Keratinocyte (primary cell): ENCODE results near the gene CAMSAP1. TPM values are rescaled to one million over a fixed set of nuclear protein-coding genes. Genes with fewer than 3 reads are reported as not detected.

ENCODE experiments used
- DNase-seq: peaks from one replicate; pipeline ENCODE4 v3.0.0-alpha.2; 2011; ENCODE audit warnings: low read depth, missing footprints, low spot score
- FAIRE-seq: peaks from 2 replicates; lab custom pipeline; 2011; peaks lifted over from hg19 to GRCh38; lab: Jason Lieb, UNC
- H2AFZ ChIP-seq: 2 replicates; pipeline ENCODE4 v1.6.0; 2012; ENCODE audit warnings: low read length, control low read depth, inconsistent platforms; ENCODE audit not compliant: control insufficient read depth
- H3K27ac ChIP-seq: 2 replicates; pipeline ENCODE4 v1.5.1; 2011; ENCODE audit warnings: low read length; ENCODE audit not compliant: control insufficient read depth, insufficient read depth
- H3K27me3 ChIP-seq: 3 replicates; pipeline ENCODE4 v1.6.0; 2011; ENCODE audit warnings: low read length; ENCODE audit not compliant: control insufficient read depth, insufficient read depth; ENCODE audit errors: extremely low read depth
- H3K36me3 ChIP-seq, 2 experiments: 2 replicates in 1 of 2; 3 replicates in 1 of 2; pipeline ENCODE4 v1.5.1; 2011; ENCODE audit warnings: low read length in 2 of 2, mild to moderate bottlenecking in 1 of 2; ENCODE audit not compliant: control insufficient read depth in 2 of 2, insufficient read depth in 2 of 2; ENCODE audit errors: extremely low read depth in 1 of 2
- H3K4me1 ChIP-seq: 3 replicates; pipeline ENCODE4 v1.5.1; 2011; ENCODE audit warnings: low read length; ENCODE audit not compliant: control insufficient read depth, insufficient read depth; ENCODE audit errors: extremely low read depth
- H3K4me2 ChIP-seq: 3 replicates; pipeline ENCODE4 v1.6.0; 2011; ENCODE audit warnings: low read depth, low read length; ENCODE audit not compliant: control insufficient read depth, insufficient read depth; ENCODE audit errors: extremely low read depth
- H3K4me3 ChIP-seq, 3 experiments: fragments of 200-600 bp in 1 of 3; sonication (generic) in 1 of 3; 2 replicates in 2 of 3; 3 replicates in 1 of 3; pipeline ENCODE4 v1.5.1; 2011 to 2016; ENCODE audit warnings: low read length in 3 of 3, mild to moderate bottlenecking in 3 of 3, control low read depth in 2 of 3, inconsistent platforms in 1 of 3, low read depth in 1 of 3, mixed read lengths in 1 of 3, mixed run types in 1 of 3, moderate library complexity in 1 of 3; ENCODE audit not compliant: control insufficient read depth in 2 of 3, insufficient read depth in 2 of 3; ENCODE audit errors: extremely low read depth in 1 of 3
- H3K79me2 ChIP-seq: 2 replicates; pipeline ENCODE4 v1.6.0; 2012; ENCODE audit warnings: low read length; ENCODE audit not compliant: control insufficient read depth, insufficient read depth
- H3K9ac ChIP-seq: 3 replicates; pipeline ENCODE4 v1.6.0; 2011; ENCODE audit warnings: low read length; ENCODE audit not compliant: control insufficient read depth, insufficient read depth; ENCODE audit errors: extremely low read depth
- H3K9me1 ChIP-seq: 3 replicates; pipeline ENCODE4 v1.6.0; 2011; ENCODE audit warnings: low read length; ENCODE audit not compliant: control insufficient read depth, insufficient read depth; ENCODE audit errors: extremely low read depth
- H3K9me3 ChIP-seq: 2 replicates; pipeline ENCODE4 v1.5.1; 2012; ENCODE audit warnings: low read depth, low read length; ENCODE audit not compliant: control insufficient read depth
- H4K20me1 ChIP-seq: 3 replicates; pipeline ENCODE4 v1.6.0; 2011; ENCODE audit warnings: low read length; ENCODE audit not compliant: control insufficient read depth, insufficient read depth; ENCODE audit errors: extremely low read depth
- EZH2 ChIP-seq: IDR thresholded peaks from one replicate; pipeline ENCODE4 v1.6.1; 2012; ENCODE audit warnings: inconsistent platforms, mild to moderate bottlenecking, low read length, moderate library complexity
- dilution Hi-C: fragments of 300-500 bp; cut with MboI; formaldehyde crosslinking; loops from one replicate; pipeline ENCODE4 v1.7.0; 2020; ENCODE audit warnings: low sequenced_read_pairs; ENCODE audit not compliant: extremely low pct_ligation_motif_present
- polyA plus RNA-seq, 5 experiments: library from polyadenylated mRNA; depleted of rRNA in 3 of 5; stranded (reverse) in 3 of 5; stranded (forward) in 1 of 5; unstranded in 1 of 5; fragments of >200 nt; gene quantifications; 1 replicate in 1 of 5; 2 replicates in 3 of 5; 3 replicates in 1 of 5; pipeline versions ENCODE4 v1.2.1 to v1.2.3, GENCODE V29; 2011 to 2012; ENCODE audit warnings: missing spikeins in 2 of 5, low read depth in 1 of 5, low replicate concordance in 1 of 5
- TF ChIP-seq, protein P1 (sequence below), 3 experiments: IDR thresholded peaks in 1 of 3; conservative IDR thresholded peaks in 1 of 3; optimal IDR thresholded peaks in 1 of 3; 2 replicates in 2 of 3; 3 replicates in 1 of 3; pipeline versions ENCODE3 to v1.5.1; 2011; ENCODE audit warnings: low read length in 3 of 3, mild to moderate bottlenecking in 3 of 3, moderate library complexity in 2 of 3, control low read depth in 1 of 3, inconsistent platforms in 1 of 3; ENCODE audit not compliant: insufficient read depth in 2 of 3; ENCODE audit errors: extremely low read depth in 1 of 3

CAMSAP1 gene
- polyA plus RNA-seq, 1 donor (not counting 4 experiments of a cell fraction or from before 2014, with no cell fraction given): 8.3 TPM

DNA sequence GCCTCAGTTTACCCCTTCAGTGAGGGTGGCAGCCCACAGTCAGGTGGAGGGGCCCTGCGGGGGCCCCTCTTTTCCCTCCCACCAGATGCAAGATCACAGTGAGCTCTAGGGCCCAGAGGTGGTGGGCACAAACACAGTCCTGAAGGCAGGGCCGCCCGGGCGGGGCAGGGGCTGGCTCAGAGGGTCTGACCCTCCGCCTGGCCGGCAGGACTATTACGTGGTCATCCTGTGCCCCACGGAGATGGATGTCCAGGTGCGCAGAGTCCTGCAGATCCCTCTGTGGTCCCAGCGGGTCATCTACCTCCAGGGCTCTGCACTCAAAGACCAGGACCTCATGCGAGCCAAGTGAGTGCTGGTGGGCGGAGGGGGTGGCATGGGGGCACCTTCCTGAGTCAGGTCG lies 141.9 kb downstream of the CAMSAP1 start:
- H3K79me2 ChIP-seq: no peaks in the 10 kb centered on the region
- H3K27ac ChIP-seq: no peak overlapping the region
- TF ChIP-seq, protein P1, sequence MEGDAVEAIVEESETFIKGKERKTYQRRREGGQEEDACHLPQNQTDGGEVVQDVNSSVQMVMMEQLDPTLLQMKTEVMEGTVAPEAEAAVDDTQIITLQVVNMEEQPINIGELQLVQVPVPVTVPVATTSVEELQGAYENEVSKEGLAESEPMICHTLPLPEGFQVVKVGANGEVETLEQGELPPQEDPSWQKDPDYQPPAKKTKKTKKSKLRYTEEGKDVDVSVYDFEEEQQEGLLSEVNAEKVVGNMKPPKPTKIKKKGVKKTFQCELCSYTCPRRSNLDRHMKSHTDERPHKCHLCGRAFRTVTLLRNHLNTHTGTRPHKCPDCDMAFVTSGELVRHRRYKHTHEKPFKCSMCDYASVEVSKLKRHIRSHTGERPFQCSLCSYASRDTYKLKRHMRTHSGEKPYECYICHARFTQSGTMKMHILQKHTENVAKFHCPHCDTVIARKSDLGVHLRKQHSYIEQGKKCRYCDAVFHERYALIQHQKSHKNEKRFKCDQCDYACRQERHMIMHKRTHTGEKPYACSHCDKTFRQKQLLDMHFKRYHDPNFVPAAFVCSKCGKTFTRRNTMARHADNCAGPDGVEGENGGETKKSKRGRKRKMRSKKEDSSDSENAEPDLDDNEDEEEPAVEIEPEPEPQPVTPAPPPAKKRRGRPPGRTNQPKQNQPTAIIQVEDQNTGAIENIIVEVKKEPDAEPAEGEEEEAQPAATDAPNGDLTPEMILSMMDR (optimal IDR thresholded peaks at IDR 0.05 in 1 of 3, IDR thresholded peaks at IDR 0.05 in 1 of 3, conservative IDR thresholded peaks at IDR 0.05 in 1 of 3; ENCODE audit: extremely low read depth in 1 of 3, insufficient read depth in 2 of 3, low read length in 3 of 3): no peak
- H2AFZ ChIP-seq: no peak overlapping the region
- H3K9me1 ChIP-seq: no peaks in the 10 kb centered on the region
- dilution Hi-C loops: no loop called here
- no peak for DNase-seq
- H3K4me3 ChIP-seq: no peak overlapping the region
- H3K27me3 ChIP-seq: no peaks in the 10 kb centered on the region
- H3K36me3 ChIP-seq: no peaks in the 10 kb centered on the region
- no peaks in the 10 kb centered on the region for H3K4me1 ChIP-seq
- no peak overlapping the region for H3K9ac ChIP-seq
- H3K9me3 ChIP-seq: peaks cover 8% of the 10 kb centered on the region
- H4K20me1 ChIP-seq: no peaks in the 10 kb centered on the region
- no peak for FAIRE-seq
- H3K4me2 ChIP-seq: no peak overlapping the region

DNA sequence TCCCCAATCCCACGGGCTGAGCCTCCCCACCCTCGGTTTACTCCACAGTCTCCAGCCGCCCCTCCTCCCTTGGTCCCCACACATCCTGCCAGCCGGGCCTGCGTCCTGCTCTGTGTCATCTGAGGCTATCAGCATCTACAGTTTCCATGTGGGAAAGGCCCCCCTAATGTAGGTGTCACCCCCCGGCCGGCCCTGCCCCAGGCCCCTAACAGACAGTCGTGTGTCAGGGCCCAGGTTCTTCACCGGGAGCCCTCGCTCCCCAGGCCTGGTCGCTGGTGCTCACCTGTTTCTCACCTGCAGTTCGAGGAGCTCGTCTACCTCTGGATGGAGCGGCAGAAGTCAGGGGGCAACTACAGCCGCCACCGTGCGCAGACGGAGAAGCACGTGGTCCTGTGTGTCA lies 142.6 kb downstream of the CAMSAP1 start:
- DNase-seq (no peak), FAIRE-seq (no peak)
- dilution Hi-C loops: no loop called here
- Histone ChIP-seq H3K9ac (no peak overlapping the region), H3K4me1 (no peaks in the 10 kb centered on the region), H3K9me1 (no peaks in the 10 kb centered on the region), H3K79me2 (no peaks in the 10 kb centered on the region), H3K27ac (no peak overlapping the region), H3K4me2 (no peak overlapping the region), H3K27me3 (no peaks in the 10 kb centered on the region), H4K20me1 (no peaks in the 10 kb centered on the region), H3K4me3 (no peak overlapping the region), H3K9me3 (peaks cover 8% of the 10 kb centered on the region), H2AFZ (no peak overlapping the region), H3K36me3 (no peaks in the 10 kb centered on the region)
- TF ChIP-seq, protein P1 (optimal IDR thresholded peaks at IDR 0.05 in 1 of 3, IDR thresholded peaks at IDR 0.05 in 1 of 3, conservative IDR thresholded peaks at IDR 0.05 in 1 of 3; ENCODE audit: extremely low read depth in 1 of 3, insufficient read depth in 2 of 3, low read length in 3 of 3): no peak
- no peak for TF ChIP-seq EZH2
